HG02588 (cell line): ENCODE data around the gene ECHS1.
"Not testable (repeated sequence)": the region's sequence is repeated elsewhere in the genome, so short reads cannot be mapped to it uniquely, and the experiment has no call there.

ENCODE experiments used
- ATAC-seq: cut with Tn5 transposase; IDR thresholded peaks from one replicate; pipeline ENCODE4 v1.9.1; 2021; ENCODE audit warnings: mild to moderate bottlenecking, moderate library complexity; ENCODE audit not compliant: unreplicated experiment

The ECHS1 gene

GRCh38 chr10:133379152-133379800 lies 6.1 kb upstream of the ECHS1 start, which contains the start of gene PAOX:
Gene PAOX (plus strand): TSS chr10:133379262. CDS start chr10:133379317, 55 bp downstream.
- ATAC-seq = peak; percentile 52

DNA sequence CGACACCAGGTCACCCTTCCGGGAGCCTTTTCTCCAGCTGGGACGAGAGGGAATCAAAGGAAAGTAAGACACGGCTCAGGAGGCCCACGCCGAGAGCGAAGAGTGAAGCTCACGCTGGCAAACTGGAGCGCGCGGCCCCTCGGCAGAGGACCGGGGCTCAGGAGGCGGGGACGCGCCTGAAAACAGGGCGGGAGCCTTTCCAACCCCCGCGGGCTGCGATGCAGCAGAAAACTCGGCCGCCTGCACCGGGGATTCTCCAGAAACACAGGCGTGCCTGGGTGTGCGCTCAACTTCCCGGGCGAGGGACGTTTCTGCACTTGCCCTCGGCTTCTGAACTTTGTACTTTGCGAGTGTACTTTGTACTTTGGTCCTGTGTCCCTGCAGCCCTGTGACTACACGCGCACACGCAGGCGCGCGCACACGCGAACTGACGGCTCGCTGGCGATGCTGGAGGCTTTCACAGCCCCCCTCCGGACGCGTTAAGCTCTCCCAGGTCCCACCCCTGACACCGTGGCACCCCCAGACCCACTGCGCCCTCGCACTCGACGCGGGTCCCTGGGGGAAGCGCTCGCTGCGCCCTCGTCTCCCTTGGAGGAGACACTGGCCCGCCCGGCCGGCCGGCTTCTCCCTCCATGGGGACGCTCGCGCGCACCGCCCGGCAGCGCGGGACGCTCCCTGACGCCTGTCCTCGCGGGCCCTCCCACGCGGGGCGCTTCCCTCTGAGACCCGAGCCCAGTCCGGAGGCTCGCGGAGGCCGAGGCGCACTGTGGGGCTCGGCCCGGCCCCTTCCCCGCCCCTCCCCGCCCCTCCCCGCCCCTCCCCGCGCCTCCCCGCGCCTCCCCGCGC lies 5.3 kb upstream of the ECHS1 start:
- ATAC-seq = peak; percentile 45

- no peak for ATAC-seq
These were observed 4.7 kb upstream of the ECHS1 start for GRCh38 chr10:133377818-133378250.

GRCh38 chr10:133377025-133377817 lies 4.1 kb upstream of the ECHS1 start:
- no peak for ATAC-seq

DNA sequence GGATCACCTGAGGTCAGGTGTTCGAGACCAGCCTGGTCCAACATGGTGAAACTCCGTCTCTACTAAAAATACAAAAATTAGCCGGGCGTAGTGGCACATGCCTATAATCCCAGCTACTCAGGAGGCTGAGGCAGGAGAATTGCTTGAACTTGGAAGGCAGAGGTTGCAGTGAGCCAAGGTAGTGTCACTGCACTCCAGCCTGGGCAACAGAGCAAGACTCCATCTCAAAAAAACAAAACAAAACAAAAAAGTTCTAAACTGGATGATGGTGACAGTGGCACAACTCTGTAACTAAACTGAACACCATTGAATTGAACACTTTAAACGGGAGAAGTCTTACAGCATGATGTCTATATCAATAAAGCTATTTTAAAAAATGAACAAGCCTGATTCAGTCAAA lies 3.0 kb upstream of the ECHS1 start:
- ATAC-seq = not testable (repeated sequence)

DNA sequence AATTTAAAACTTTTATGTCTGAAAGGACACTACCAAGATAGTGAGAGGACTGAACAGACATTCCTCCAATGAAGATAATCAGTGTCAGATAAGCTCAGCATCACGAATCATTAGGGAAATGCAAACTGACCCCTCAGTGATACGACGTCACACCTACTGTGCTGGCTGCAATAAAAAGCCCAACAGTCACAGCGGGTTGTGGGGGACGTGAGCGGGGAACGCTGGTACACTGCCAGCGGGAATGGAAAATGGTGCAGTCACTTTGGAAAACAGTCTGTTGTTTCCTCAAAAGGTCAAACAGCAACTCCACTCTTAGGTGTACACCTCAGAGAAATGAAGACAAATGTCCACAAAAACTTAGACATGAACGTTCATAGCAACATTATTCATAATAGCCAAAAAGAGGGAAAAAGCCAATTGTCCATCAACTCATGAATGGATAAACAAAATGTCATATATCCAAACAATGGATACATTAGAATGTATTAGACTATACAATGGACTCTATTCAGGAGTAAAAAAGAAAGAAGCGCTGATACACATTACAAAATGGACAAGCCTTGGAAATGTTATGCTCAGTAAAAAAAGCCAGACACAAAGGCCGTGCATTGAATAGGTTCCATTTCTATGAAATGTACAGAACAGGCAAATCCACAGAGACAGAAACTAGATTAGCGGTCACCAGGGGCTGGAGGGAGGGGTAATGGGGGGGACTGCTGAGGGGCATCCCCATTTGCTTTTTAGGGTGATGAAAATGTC lies 2.4 kb upstream of the ECHS1 start:
- ATAC-seq = no peak

DNA sequence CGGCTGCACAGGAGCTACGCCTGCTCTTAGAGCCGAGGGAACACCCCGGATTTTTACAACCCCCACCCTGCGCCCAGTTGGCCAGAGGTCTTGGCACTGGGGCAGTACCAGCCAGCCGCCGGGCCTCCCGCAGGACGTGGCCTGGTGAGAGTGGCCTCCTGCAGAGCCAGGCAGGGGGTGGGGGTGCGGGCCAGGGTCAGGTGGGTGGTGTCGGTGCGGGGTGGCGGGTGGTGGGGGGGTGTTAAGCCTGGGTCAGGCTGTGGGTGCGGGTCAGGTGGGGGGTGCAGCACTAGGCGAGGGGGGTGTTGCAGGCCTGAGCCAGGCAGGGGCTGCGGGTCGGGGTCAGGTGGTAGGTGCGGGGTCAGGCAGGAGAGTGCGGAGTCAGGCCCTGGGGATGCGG lies 647 bp downstream of the ECHS1 start:
- no peak for ATAC-seq

DNA sequence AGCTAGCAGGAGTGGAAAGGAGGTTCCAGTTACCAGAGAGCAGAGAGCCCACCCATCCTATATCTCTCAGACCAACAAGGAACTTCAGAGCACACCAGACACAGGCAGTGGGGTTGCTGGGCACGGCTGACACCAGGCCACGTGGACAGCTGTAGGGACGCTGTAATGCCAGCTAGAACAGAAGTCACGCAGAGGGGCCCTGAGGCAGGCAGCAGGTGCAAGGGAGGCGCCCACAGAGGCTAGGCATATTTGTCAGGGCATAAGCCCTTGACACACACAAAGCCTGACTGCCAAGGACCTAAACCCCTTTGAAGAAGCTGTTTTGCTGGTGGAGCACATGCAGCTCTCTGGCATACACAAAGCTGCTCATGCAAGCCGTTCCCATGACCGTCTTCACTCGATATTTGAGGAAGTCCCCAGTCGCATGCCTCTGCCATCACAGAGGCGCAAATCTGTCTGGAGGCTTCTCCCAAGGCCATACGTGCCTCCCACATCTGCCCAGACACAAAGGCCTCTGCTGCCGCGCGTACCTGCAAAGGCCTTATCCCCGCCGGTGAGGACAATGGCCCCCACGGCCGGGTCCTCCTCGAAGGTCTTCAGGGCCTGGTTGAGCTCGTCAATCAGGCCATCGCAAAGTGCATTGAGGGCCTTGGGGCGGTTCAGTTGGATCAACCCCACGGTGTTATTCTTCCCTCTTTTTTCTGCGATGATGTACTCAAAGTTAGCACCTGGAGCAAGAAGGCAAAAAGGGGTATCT lies 2.9 kb downstream of the ECHS1 start:
- no peak for ATAC-seq

GRCh38 chr10:133368153-133368552 lies 5.0 kb downstream of the ECHS1 start:
- ATAC-seq = no peak

DNA sequence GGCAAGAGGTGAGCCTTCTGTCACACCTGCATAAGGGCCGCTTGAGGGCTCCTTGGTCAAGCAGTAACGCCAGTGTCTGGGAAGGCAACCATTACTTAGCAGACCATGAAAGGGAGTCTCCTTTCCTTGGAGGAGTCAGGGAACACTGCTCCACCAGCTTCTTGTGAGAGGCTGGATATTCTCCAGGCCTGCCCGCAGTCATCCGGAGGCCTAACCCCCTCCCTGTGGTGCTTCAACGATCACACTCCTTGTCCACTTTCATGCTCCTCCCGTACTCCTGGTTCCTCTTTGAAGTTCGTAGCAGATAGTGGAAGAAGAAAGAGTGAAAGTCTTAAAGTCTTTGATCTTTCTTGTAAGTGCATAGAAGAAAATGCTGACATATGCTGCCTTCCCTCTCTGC lies 5.7 kb downstream of the ECHS1 start:
- not testable (repeated sequence) for ATAC-seq

GRCh38 chr10:133366751-133367150 lies 6.4 kb downstream of the ECHS1 start:
- no peak for ATAC-seq

GRCh38 chr10:133366130-133366478 lies 7.0 kb downstream of the ECHS1 start:
- no peak for ATAC-seq

DNA sequence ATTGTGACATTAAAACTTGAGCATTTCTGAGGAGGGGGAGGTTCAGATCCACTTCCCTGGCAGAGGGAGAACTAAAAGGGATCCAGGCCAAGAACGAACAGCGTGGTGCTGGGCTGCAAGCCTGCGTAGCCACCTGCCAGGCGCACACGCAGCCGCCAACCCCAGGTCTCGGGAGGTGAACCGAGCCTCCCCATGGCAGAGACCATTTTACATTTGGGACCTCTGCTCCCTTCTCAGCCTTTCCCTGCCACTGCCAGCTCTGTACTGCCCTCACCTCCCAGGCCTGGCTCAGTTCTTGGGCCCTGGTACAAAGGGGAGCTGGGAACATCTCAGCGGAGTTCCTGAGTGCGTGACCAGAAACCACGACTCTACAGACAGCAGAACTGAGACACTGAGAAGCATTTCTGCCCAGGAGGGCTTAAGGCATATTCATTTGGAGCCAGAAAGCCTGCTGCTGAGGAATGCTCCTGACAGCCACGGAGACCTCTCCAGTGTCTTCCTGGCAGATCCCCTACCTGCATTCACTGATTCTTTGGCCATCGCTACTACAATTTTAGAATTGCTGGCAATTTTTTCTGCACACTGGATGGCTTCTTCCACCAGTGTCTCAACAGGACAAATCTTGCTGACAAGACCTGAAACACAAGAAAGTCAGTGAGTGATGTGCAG lies 7.6 kb downstream of the ECHS1 start:
- no peak for ATAC-seq

GRCh38 chr10:133364645-133365431 lies 8.3 kb downstream of the ECHS1 start:
- no peak for ATAC-seq

DNA sequence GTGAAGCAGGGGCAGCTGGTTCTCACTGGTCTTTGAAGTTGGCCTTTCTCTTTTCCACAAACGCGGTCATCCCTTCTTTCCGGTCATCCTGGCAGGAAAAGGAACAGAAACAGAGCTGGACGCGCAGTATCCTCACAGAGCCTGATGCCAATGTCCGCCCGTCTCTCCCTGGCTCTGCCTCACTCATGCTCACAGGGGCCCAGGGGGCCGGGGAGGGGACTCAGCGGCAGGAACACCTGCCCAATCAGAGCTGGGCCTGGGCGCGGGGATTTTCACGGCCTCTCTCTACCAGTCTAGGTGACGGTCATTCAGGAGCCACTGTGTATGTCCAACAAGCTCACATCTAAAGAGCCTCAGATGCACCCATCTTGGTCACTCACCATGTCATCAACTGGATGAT lies 10.3 kb downstream of the ECHS1 start:
- no peak for ATAC-seq

DNA sequence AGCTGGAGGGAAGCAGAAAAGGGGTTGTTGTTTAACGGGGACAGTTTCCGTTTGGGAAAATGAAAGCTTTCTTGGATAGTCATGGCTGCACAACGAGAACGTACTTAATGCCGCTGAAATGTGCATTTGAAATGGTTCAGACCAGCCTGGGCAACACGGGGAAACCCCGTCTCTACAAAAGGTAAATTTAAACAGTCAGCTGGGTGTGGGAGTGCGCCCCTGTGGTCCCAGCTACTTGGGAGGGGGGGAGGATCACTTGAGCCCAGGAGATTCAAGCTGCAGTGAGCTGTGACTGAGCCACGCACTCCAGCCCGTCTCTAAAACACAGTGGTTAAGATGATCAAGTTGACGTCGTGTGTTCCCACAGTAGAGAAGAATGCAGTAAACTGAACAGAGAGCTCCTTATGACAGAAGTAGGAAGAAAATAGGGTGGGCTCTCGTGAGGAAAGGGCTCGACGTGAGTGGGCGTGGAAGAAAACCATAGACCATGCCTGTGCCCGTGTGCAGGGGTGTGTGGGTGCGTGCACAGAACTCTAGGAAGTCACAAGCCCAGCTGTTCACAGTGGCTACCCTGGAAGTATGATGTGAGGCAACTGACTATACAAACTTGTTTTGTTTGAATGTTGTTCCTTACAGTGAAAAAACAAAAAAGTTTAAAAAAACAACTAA lies 11.2 kb downstream of the ECHS1 start:
- no peak for ATAC-seq

DNA sequence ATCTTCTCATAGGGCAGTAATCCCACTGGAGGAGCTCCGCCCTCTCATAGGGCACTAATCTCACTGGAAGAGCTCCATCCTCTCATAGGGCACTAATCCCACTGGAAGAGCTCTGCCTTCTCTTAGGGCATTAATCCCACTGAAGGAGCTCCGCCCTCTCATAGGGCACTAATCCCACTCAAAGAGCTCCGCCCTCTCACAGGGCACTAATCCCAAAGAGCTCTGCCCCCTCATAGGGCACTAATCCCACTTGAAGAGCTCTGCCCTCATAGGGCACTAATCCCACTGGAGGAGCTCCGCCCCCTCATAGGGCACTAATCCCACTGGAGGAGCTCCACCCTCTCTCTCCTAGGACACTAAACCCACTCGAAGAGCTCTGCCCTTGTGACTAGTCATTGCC lies 11.9 kb downstream of the ECHS1 start:
- ATAC-seq = no peak

DNA sequence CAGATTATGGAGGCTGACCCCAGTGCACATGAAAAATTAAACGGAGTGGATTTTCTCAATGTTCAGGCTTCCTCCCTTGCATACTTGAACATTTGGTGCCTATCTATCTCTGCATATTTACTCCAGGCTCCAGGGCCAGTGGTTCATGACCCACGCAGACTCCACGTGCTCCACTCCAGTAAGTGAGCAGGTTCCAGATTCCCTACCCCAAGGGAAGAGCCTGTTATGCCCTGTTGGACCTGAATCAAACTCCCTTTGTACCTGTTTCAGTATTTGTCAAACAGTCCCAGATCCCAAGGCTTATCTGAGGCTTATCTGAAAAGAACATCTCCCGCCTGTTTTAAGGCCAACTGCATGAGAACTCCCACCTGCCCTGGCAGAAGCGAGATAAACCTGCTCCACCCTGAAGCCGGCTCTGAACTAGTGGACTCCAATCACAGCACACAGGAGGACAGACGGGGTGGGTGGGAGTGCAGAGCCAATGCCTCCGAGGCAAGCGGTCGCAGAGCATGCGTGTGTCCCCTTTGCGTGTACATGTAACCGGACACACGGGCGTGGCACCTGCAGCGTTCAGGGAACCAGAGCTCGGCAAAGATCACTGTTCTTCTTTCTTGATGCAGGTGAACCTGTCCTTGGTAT lies 13.1 kb downstream of the ECHS1 start:
- ATAC-seq = no peak
